ENCODE data around the gene RNASEH2A. TPM values are rescaled to one million over a fixed set of nuclear protein-coding genes. Genes with fewer than 3 reads are reported as not detected.

Gene RNASEH2A
- total RNA-seq, 2 experiments from 2014 or later: 1.5 to 2.7 TPM

- Mint-ChIP-seq H3K4me3 (no peak overlapping the region), H3K36me3 (ENCODE audit: low read depth) (peaks cover 19% of the 10 kb centered on the region), H3K27ac (peak overlapping the region; percentile 32), H3K4me1 (ENCODE audit: low read depth) (peaks cover 34% of the 10 kb centered on the region), H3K27me3 (peaks cover 4% of the 10 kb centered on the region), H3K9me3 (no peaks in the 10 kb centered on the region)
- peaks cover under 1% of the 10 kb centered on the region for H3K36me3 ChIP-seq (ENCODE audit: insufficient read depth, low read length)
- H3K4me3 ChIP-seq (ENCODE audit: low read length): no peak overlapping the region
- no peaks in the 10 kb centered on the region for H3K9me3 ChIP-seq (ENCODE audit: control insufficient read depth in 1 of 2, insufficient read depth in 1 of 2, low read length in 2 of 2)
- ChIA-PET CTCF (interaction anchor here (1.1 kb wide), 1 partner anchor 10 kb away, joined by 3 read pairs; no protein-coding TSS in a partner anchor), POLR2A (interaction anchor here (4.0 kb wide), 1 partner anchor 10 kb away, joined by 31 read pairs; no protein-coding TSS in a partner anchor)
- no peak for TF ChIP-seq CTCF (IDR thresholded peaks at IDR 0.05)
- peak overlapping the region in 1 of 2 donors; percentile 88 for H3K27ac ChIP-seq (ENCODE audit: low read depth in 1 of 2, low read length in 2 of 2)
- intact Hi-C loops (cut with DNase I, micrococcal nuclease): loop anchor here in 1 of 2 experiments (10.0 kb wide), 1 partner anchor 147 kb away; the partner anchor contains the start of genes CALR and FARSA
- DNase-seq: no peak
- no peak for ATAC-seq (ENCODE audit: poor library complexity)
- H3K4me1 ChIP-seq (ENCODE audit: insufficient read depth, low read length): peaks cover 77% of the 10 kb centered on the region
- no peaks in the 10 kb centered on the region for H3K27me3 ChIP-seq (ENCODE audit: control insufficient read depth in 1 of 2, insufficient read depth in 2 of 2, low read length in 2 of 2)
Observed at GRCh38 chr19:12787458-12787857, 18.9 kb upstream of the RNASEH2A start.

- Mint-ChIP-seq H3K9me3 (no peaks in the 10 kb centered on the region), H3K27ac (peak overlapping the region; percentile 99), H3K4me3 (peak overlapping the region; percentile 45), H3K27me3 (peaks cover 10% of the 10 kb centered on the region), H3K4me1 (ENCODE audit: low read depth) (peaks cover 34% of the 10 kb centered on the region), H3K36me3 (ENCODE audit: low read depth) (peaks cover 26% of the 10 kb centered on the region)
- H3K9me3 ChIP-seq (ENCODE audit: control insufficient read depth in 1 of 2, insufficient read depth in 1 of 2, low read length in 2 of 2): no peaks in the 10 kb centered on the region
- peaks cover 5% of the 10 kb centered on the region for H3K36me3 ChIP-seq (ENCODE audit: insufficient read depth, low read length)
- DNase-seq (peak in 1 of 14 experiments; percentile 16), ATAC-seq (ENCODE audit: poor library complexity) (no peak)
- TF ChIP-seq CTCF (IDR thresholded peaks at IDR 0.05): no peak
- peaks cover 73% of the 10 kb centered on the region for H3K4me1 ChIP-seq (ENCODE audit: insufficient read depth, low read length)
- intact Hi-C loops (cut with DNase I, micrococcal nuclease): loop anchor here in 1 of 2 experiments (10.0 kb wide), 1 partner anchor 147 kb away; the partner anchor contains the start of genes CALR and FARSA
- H3K27me3 ChIP-seq (ENCODE audit: control insufficient read depth in 1 of 2, insufficient read depth in 2 of 2, low read length in 2 of 2): no peaks in the 10 kb centered on the region
- peak overlapping the region; percentile 88 to 97 for H3K27ac ChIP-seq (ENCODE audit: low read depth in 1 of 2, low read length in 2 of 2)
- POLR2A ChIA-PET: interaction anchor here (4.0 kb wide), 1 partner anchor 10 kb away, joined by 31 read pairs; no protein-coding TSS in a partner anchor
- H3K4me3 ChIP-seq (ENCODE audit: low read length): peak overlapping the region; percentile 49
- CTCF ChIA-PET: interaction anchor here (2.1 kb wide), 1 partner anchor 11 kb away, joined by 24 read pairs; no protein-coding TSS in a partner anchor
Observed at GRCh38 chr19:12788042-12788681, 18.2 kb upstream of the RNASEH2A start.

- ATAC-seq (ENCODE audit: poor library complexity) (no peak), DNase-seq (peak in 6 of 14 experiments; percentile 25 to 87 (median 44))
- POLR2A ChIA-PET: interaction anchor here (4.0 kb wide), 1 partner anchor 11 kb away, joined by 31 read pairs; no protein-coding TSS in a partner anchor
- Histone ChIP-seq H3K27me3 (ENCODE audit: control insufficient read depth in 1 of 2, insufficient read depth in 2 of 2, low read length in 2 of 2) (no peaks in the 10 kb centered on the region), H3K9me3 (ENCODE audit: control insufficient read depth in 1 of 2, insufficient read depth in 1 of 2, low read length in 2 of 2) (no peaks in the 10 kb centered on the region), H3K4me3 (ENCODE audit: low read length) (peak overlapping the region; percentile 49), H3K27ac (ENCODE audit: low read depth in 1 of 2, low read length in 2 of 2) (peak overlapping the region; percentile 88 to 97), H3K4me1 (ENCODE audit: insufficient read depth, low read length) (peaks cover 68% of the 10 kb centered on the region), H3K36me3 (ENCODE audit: insufficient read depth, low read length) (peaks cover 5% of the 10 kb centered on the region)
- Mint-ChIP-seq H3K4me1 (ENCODE audit: low read depth) (peaks cover 30% of the 10 kb centered on the region), H3K36me3 (ENCODE audit: low read depth) (peaks cover 30% of the 10 kb centered on the region), H3K9me3 (no peaks in the 10 kb centered on the region), H3K4me3 (peak overlapping the region; percentile 88), H3K27me3 (peaks cover 13% of the 10 kb centered on the region), H3K27ac (peak overlapping the region; percentile 99)
- TF ChIP-seq CTCF (IDR thresholded peaks at IDR 0.05): no peak
- intact Hi-C loops (cut with DNase I, micrococcal nuclease): loop anchor here in 1 of 2 experiments (10.0 kb wide), 1 partner anchor 146 kb away; the partner anchor contains the start of genes CALR and FARSA
- CTCF ChIA-PET: interaction anchor here (2.1 kb wide), 1 partner anchor 11 kb away, joined by 24 read pairs; no protein-coding TSS in a partner anchor
Observed at GRCh38 chr19:12788682-12789097, 17.7 kb upstream of the RNASEH2A start.

Data from CD4-positive, alpha-beta T cell (primary cell).